ENCODE measurements around the gene CYP4F3.
"Not testable (repeated sequence)": the region's sequence is repeated elsewhere in the genome, so short reads cannot be mapped to it uniquely, and the experiment has no call there.

The CYP4F3 gene, protein sequence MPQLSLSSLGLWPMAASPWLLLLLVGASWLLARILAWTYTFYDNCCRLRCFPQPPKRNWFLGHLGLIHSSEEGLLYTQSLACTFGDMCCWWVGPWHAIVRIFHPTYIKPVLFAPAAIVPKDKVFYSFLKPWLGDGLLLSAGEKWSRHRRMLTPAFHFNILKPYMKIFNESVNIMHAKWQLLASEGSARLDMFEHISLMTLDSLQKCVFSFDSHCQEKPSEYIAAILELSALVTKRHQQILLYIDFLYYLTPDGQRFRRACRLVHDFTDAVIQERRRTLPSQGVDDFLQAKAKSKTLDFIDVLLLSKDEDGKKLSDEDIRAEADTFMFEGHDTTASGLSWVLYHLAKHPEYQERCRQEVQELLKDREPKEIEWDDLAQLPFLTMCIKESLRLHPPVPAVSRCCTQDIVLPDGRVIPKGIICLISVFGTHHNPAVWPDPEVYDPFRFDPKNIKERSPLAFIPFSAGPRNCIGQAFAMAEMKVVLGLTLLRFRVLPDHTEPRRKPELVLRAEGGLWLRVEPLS

DNA sequence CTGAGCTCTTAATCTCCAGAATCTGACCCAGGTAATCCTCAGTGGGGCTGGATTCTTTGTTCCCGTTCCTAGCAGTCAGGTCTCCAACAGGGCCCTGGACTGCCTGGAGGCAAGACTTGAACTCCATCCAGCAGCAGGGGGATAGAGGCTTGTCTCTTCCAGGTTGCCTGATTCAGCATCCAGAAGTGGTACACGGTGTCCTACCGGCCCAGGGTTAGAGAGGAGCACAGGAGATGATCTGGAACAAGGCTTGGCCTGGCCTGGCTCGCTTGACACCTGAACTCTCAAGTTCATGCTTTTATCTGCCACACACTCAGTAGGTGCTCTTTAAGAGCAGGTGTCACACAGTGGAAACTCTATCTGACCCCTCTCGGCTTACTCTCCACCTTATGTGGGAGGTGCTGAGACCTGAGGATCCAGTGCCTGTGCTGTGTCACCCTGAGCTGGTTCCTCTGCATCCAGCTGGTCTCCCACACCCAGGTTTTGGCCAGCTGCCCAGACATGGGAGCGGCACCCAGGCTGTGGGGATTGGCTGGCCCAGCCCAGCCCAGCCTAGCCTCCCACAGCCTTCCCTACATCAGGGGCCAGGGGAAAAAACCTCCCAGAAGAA, at the start of gene CYP4F3:
Gene CYP4F3 (plus strand): TSS at position 604 of the 610 bp plus-strand sequence. CDS start 519 bp downstream, outside the sequence.
- no peak for DNase-seq
- H3K27me3 Mint-ChIP-seq = peaks cover 3% of the 10 kb centered on the region
- H3K27ac Mint-ChIP-seq = no peak within 1 kb of the TSS
- H3K36me3 Mint-ChIP-seq (ENCODE audit: low read depth) = no peaks in the 10 kb centered on the region
- H3K9me3 Mint-ChIP-seq = no peaks in the 10 kb centered on the region
- no peak within 1 kb of the TSS for H3K4me3 Mint-ChIP-seq
- H3K4me1 Mint-ChIP-seq (ENCODE audit: low read depth) = peaks cover 2% of the 10 kb centered on the region

DNA sequence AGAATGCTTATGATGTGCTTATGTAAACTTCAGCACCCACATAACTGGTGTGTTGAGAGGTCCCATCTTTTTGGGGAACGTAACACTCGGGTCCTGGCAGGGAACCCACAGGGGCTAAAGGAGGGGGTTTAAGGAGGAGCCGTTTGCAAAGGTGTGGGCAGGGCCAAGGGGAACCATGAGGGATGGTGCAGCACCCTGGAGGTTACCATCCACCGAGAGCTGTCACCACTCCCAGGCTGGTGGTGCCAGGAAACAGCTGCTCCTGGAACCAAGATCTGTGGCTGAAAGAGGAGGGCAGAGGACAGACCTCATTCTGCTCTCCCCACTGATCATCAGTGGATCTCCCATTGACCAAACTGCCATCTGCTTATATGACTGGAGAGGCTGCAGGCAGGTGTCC, 48.9 kb upstream of the CYP4F3 start:
- Mint-ChIP-seq H3K36me3 (ENCODE audit: low read depth) (no peaks in the 10 kb centered on the region), H3K4me3 (no peak overlapping the region), H3K27ac (no peak overlapping the region), H3K27me3 (peaks cover 58% of the 10 kb centered on the region), H3K4me1 (ENCODE audit: low read depth) (no peaks in the 10 kb centered on the region), H3K9me3 (peaks cover 10% of the 10 kb centered on the region)
- DNase-seq = no peak

DNA sequence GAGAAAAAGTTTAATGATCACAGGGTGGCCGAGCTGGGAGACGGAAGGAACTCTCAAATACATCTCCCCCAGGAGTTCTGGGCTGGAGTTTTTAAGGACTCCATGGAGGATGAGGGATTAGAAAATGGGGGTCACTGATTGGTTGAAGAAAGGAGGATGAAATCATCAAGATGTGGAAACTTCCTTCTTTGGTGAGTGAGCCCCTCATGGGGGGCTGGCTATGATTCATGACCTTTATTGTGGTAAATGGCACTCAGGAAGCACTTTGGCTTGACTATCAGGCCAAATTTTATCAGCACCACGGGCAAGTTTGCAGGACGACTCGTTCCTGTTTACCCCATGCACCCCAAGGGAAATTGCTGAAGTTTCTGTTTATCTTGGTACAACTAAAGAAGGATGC, 48.2 kb upstream of the CYP4F3 start:
- not testable (repeated sequence) for H3K36me3 Mint-ChIP-seq (ENCODE audit: low read depth); DNase-seq; H3K4me1 Mint-ChIP-seq (ENCODE audit: low read depth); H3K27ac Mint-ChIP-seq; H3K4me3 Mint-ChIP-seq
- Mint-ChIP-seq H3K27me3 (peaks cover 64% of the 10 kb centered on the region), H3K9me3 (peaks cover 13% of the 10 kb centered on the region)

DNA sequence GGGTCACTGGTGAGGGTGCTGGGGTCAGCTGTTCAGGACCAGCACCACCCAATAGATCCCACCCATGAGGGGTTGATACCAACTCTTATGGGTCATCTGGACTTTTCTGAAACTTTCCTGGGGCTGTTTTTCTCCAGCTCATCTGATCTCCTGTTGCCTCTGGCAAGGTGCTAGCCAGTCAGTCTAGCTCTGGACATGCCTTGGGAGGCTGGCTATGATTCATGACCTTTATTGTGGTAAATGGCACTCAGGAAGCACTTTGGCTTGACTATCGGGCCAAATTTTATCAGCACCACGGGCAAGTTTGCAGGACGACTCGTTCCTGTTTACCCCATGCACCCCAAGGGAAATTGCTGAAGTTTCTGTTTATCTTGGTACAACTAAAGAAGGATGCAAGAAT, 46.9 kb upstream of the CYP4F3 start:
- not testable (repeated sequence) for H3K4me3 Mint-ChIP-seq; H3K36me3 Mint-ChIP-seq (ENCODE audit: low read depth)

DNA sequence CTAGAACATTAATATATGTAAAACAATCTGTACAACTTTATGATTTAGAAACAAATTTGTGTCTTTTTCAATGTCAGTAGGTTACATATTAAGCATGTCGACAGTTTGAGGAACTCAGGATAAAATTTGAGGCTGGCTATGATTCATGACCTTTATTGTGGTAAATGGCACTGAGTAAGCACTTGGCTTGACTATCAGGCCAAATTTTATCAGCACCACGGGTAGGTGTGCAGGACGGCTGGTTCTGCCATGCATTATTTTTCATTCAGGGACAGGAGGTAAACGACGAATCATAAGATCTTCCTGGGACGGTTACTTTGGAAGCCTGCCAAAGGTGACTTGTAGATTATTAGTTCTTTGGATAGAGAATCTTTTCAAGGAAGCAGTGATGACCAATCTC, 45.6 kb upstream of the CYP4F3 start:
- Mint-ChIP-seq H3K4me1 (ENCODE audit: low read depth) (no peaks in the 10 kb centered on the region), H3K36me3 (ENCODE audit: low read depth) (no peaks in the 10 kb centered on the region), H3K27ac (no peak overlapping the region), H3K27me3 (peaks cover 53% of the 10 kb centered on the region), H3K4me3 (no peak overlapping the region), H3K9me3 (peaks cover 13% of the 10 kb centered on the region)
- no peak for DNase-seq

More for the DNA sequence above, 46.9 kb upstream of the CYP4F3 start:
- not testable (repeated sequence) for H3K27ac Mint-ChIP-seq; DNase-seq; H3K4me1 Mint-ChIP-seq (ENCODE audit: low read depth)
- Mint-ChIP-seq H3K9me3 (peaks cover 13% of the 10 kb centered on the region), H3K27me3 (peaks cover 57% of the 10 kb centered on the region)

DNA sequence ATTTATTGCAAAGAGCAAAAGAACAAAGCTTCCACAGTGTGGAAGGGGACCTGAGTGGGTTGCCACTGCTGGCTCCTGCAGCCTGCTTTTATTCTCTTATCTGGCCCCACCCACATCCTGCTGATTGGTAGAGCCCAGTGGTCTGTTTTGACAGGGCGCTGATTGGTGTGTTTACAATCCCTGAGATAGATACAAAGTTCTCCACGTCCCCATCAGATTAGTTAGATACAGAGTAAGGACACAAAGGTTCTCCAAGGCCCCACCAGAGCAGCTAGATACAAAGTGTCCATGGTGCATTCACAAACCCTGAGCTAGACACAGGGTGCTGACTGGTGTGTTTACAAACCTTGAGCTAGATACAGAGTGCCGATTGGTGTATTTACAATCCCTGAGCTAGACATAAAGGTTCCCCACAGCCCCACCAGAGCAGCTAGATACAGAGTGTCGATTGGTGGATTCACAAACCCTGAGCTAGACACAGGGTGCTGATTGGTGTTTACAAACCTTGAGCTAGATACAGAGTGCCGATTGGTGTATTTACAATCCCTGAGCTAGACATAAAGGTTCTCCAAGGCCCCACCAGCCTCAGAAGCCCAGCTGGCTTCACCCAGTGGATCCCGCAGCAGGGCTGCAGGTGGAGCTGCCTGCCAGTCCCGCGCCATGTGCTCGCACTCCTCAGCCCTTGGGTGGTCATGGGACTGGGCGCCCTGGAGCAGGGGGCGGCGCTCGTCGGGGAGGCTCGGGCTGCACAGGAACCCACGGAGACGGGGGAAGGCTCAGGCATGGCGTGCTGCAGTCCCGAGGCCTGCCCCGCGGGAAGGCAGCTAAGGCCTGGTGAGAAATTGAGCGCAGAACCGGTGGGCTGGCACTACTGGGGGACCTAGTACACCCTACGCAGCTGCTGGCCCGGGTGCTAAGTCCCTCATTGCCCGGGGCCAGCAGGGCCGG, 32.4 kb upstream of the CYP4F3 start:
- not testable (repeated sequence) for H3K27me3 Mint-ChIP-seq; DNase-seq; H3K4me1 Mint-ChIP-seq (ENCODE audit: low read depth); H3K36me3 Mint-ChIP-seq (ENCODE audit: low read depth); H3K27ac Mint-ChIP-seq; H3K4me3 Mint-ChIP-seq; H3K9me3 Mint-ChIP-seq

DNA sequence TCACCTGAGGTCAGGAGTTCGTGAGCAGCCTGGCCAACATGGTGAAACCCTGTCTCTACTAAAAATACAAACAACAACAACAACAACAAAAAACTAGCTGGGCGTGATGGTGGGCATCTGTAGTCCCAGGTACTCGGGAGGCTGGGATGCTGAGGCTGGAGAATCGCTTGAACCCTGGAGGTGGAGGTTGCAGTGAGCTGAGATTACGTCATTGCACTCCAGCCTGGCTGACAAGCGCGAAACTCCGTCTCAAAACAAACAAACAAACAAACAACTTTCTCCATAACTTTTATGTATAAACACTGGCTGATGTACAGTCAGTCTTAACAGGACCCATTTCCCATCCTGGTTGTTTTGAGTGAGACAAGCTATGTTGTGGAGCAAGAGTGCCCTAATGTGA, 31.4 kb upstream of the CYP4F3 start:
- Mint-ChIP-seq H3K4me3 (no peak overlapping the region), H3K4me1 (ENCODE audit: low read depth) (no peaks in the 10 kb centered on the region), H3K9me3 (no peaks in the 10 kb centered on the region), H3K27me3 (peaks cover 9% of the 10 kb centered on the region), H3K27ac (no peak overlapping the region), H3K36me3 (ENCODE audit: low read depth) (no peaks in the 10 kb centered on the region)
- no peak for DNase-seq

DNA sequence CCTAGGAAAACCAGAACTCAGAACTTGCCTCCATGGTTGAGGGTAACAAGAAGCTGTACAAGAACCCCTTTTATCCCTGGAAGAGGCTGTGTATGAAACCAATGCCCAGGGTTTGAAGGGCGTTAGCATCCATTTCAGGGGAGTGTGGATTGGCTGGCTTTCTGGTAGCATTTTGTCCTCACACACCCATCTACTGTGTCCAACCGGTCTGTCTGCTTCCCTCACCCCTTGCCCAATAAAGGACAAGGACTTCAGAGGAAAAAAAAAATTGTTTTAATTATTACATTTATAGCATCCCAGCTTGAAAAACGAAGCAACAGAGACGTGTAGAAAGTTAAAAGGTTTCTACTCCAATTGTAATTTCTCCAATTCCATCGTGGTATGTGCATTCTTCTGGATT, 28.4 kb upstream of the CYP4F3 start:
- Mint-ChIP-seq H3K4me3 (no peak overlapping the region), H3K36me3 (ENCODE audit: low read depth) (no peaks in the 10 kb centered on the region), H3K27me3 (peaks cover 9% of the 10 kb centered on the region), H3K4me1 (ENCODE audit: low read depth) (no peaks in the 10 kb centered on the region), H3K9me3 (peaks cover 3% of the 10 kb centered on the region), H3K27ac (no peak overlapping the region)
- DNase-seq = no peak

DNA sequence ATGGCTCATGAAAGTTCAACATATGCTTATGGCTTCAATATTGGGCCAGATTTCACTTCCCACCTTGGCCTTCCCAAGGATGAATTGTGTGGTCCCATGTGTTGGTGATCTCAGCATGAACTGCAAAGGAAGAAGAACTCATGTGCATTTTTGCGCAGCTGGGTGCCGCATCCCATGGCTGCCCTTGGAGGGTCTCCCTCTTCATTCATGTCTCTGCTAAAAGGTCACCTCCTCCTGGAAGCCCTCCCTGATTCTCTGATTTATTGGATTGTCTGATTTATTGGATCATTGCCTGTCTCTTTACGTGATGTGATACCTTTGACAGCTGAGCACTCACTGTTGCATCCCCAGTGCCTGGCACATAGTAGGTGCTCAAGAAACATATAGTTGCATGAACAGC, 27.4 kb upstream of the CYP4F3 start:
- no peak for DNase-seq
- no peaks in the 10 kb centered on the region for H3K4me1 Mint-ChIP-seq (ENCODE audit: low read depth)

DNA sequence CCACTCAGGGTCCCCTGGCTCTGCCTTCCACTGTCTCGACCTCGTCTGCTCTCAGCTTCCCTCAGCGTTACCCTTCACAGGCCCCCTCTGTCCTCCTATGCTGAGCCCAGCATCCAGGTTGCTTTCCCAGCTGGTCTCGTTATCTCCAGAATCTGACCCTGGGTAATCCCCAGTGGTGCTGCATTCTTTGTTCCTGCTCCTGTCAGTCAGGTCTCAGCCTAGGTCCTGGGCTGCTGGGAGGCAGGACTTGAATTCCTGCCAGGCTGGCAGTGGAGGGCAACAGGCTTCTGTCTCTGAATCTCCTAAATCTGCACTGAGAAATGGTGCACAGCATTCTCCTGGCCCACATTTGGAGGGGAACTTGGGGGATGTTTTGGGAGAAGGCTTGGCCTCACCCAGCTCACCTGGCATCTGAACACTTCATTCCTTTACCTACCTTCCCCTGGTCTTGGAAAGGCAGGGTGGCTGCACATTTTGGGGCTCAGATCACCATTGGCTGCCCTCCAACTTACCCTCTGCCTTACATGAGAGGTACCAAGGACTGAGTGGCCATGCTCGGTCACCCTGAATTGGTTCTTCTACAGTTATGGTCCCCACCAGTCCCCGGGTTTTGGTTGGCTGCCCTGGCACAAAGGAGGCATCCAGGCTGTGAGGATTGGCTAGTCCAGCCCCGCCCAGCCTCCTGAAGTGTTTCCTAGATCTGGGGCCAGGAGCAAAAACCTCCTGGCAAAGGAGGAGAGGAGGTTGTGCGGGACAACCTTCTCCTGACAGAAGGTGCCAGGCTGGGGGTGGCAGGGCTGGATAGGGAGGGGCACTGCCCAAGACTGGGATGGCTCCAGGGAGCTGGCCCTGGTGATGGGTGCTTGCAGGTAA, 26.0 kb upstream of the CYP4F3 start, which contains the start of gene CYP4F8:
Gene CYP4F8 (plus strand): TSS at position 712 of the 873 bp plus-strand sequence. CDS start 399 bp downstream, outside the sequence.
- DNase-seq = no peak
- no peak within 1 kb of the TSS for H3K4me3 Mint-ChIP-seq
- peaks cover 27% of the 10 kb centered on the region for H3K27me3 Mint-ChIP-seq
- peak within 1 kb of the TSS; percentile 79 for H3K27ac Mint-ChIP-seq
- peaks cover 3% of the 10 kb centered on the region for H3K9me3 Mint-ChIP-seq
- H3K4me1 Mint-ChIP-seq (ENCODE audit: low read depth) = no peaks in the 10 kb centered on the region
- no peaks in the 10 kb centered on the region for H3K36me3 Mint-ChIP-seq (ENCODE audit: low read depth)

More for the DNA sequence above, 27.4 kb upstream of the CYP4F3 start:
- Mint-ChIP-seq H3K27me3 (peaks cover 18% of the 10 kb centered on the region), H3K27ac (no peak overlapping the region), H3K9me3 (peaks cover 3% of the 10 kb centered on the region), H3K4me3 (no peak overlapping the region), H3K36me3 (ENCODE audit: low read depth) (no peaks in the 10 kb centered on the region)

DNA sequence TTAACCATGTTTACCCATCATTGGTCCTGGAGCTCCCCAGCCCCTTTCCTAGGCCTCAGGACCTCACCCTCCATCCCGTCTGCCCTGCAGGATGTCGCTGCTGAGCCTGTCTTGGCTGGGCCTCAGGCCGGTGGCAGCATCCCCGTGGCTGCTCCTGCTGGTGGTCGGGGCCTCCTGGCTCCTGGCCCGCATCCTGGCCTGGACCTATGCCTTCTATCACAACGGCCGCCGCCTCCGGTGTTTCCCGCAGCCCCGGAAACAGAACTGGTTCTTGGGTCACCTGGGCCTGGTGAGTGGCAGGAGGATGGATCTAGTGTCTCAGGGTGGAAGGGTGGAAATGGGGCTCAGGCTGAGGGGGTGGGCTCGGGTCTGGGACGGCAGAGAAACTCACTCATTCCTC, 25.2 kb upstream of the CYP4F3 start:
- H3K27ac Mint-ChIP-seq = peak overlapping the region; percentile 79
- peaks cover 31% of the 10 kb centered on the region for H3K27me3 Mint-ChIP-seq
- H3K36me3 Mint-ChIP-seq (ENCODE audit: low read depth) = no peaks in the 10 kb centered on the region
- H3K9me3 Mint-ChIP-seq = peaks cover 3% of the 10 kb centered on the region
- no peaks in the 10 kb centered on the region for H3K4me1 Mint-ChIP-seq (ENCODE audit: low read depth)
- no peak overlapping the region for H3K4me3 Mint-ChIP-seq
- no peak for DNase-seq

DNA sequence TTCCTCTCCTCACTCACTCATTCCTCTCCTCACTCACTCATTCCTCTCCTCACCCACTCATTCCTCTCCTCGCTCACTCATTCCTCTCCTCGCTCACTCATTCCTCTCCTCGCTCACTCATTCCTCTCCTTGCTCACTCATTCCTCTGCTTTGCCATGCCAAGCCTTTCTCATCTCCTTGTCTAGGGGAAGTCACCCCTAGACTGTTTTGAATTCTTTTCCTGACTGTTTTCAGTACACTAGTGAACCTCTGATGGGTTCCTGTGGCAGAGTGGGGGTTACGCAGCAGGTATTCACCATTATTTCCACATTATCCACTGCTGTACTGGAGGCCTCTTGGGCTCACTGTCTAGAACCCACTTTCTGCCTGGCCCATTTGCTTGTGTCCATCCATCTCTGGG, 24.5 kb upstream of the CYP4F3 start:
- H3K4me1 Mint-ChIP-seq (ENCODE audit: low read depth) = no peaks in the 10 kb centered on the region
- H3K27ac Mint-ChIP-seq = peak overlapping the region; percentile 79
- no peaks in the 10 kb centered on the region for H3K36me3 Mint-ChIP-seq (ENCODE audit: low read depth)
- H3K27me3 Mint-ChIP-seq = peaks cover 31% of the 10 kb centered on the region
- no peak for DNase-seq
- H3K9me3 Mint-ChIP-seq = peaks cover 3% of the 10 kb centered on the region
- H3K4me3 Mint-ChIP-seq = no peak overlapping the region

DNA sequence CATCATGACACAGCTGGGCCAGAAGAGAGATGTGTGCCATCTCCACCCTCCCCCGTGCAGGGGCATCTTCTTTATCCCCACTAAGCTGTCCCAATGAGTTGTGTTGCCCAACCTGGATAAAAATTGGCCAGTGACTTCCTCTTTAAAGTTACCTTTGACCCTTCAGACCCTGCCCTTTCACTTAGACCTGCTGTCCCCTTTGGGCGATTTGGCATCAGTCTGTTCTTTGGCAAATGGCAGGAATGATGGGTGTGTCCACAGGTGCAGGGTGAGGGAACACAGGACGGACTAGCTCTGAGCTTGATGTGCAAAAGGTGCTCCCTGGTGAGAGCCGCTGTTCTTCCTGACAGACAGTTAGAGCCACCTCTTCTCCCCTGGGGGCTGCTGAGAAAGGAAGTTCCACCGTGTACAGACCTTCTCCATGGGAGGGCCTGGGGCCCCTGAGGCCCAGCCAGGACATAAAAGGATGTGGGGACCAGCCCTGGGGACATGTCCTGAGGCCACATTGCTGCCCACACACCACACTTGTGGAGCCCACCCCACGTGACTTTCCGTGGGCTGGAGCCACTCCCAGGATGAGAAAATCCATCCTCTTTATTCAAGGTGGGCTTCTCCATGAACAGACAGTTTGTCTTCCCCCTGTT, 23.9 kb upstream of the CYP4F3 start:
- Mint-ChIP-seq H3K4me1 (ENCODE audit: low read depth) (no peaks in the 10 kb centered on the region), H3K36me3 (ENCODE audit: low read depth) (no peaks in the 10 kb centered on the region), H3K27me3 (peaks cover 36% of the 10 kb centered on the region), H3K27ac (peak overlapping the region; percentile 79), H3K4me3 (no peak overlapping the region), H3K9me3 (peaks cover 3% of the 10 kb centered on the region)
- DNase-seq = no peak

Data from activated T-cell treated with anti-CD3 and anti-CD28 coated beads, Interleukin-2, amount 50 U/mL, for 24 hours (primary cell).